Non-pigmented ciliary epithelial cell (primary cell): Measurements from ENCODE around the gene ZNF214.
A peak's percentile ranks its signal among the peaks of the same experiment; 100 is the strongest.
"Not testable (repeated sequence)": the region's sequence is repeated elsewhere in the genome, so short reads cannot be mapped to it uniquely, and the experiment has no call there.

Source experiments
- DNase-seq: peaks from one replicate; pipeline ENCODE4 v3.0.0-alpha.2; 2010; ENCODE audit warnings: low read depth

ZNF214 gene

GRCh38 chr11:6988506-6988905 lies 31.6 kb downstream of the ZNF214 start:
- DNase-seq = no peak

GRCh38 chr11:6986487-6986886 lies 33.7 kb downstream of the ZNF214 start:
- no peak for DNase-seq

GRCh38 chr11:6979365-6979764 lies 40.8 kb downstream of the ZNF214 start:
- no peak for DNase-seq

GRCh38 chr11:6969854-6970253 lies 50.3 kb downstream of the ZNF214 start:
- DNase-seq = not testable (repeated sequence)

- DNase-seq = peak; percentile 30
Measured at GRCh38 chr11:6968816-6969215, 51.3 kb downstream of the ZNF214 start.

GRCh38 chr11:6962673-6963072 lies 57.5 kb downstream of the ZNF214 start:
- no peak for DNase-seq

GRCh38 chr11:6962141-6962540 lies 58.0 kb downstream of the ZNF214 start:
- no peak for DNase-seq

GRCh38 chr11:6954248-6954647 lies 65.9 kb downstream of the ZNF214 start:
- DNase-seq = not testable (repeated sequence)
